Smooth muscle cell of the brain vasculature (primary cell): Measurements from ENCODE around the gene PLAAT3.
A peak's percentile ranks its signal among the peaks of the same experiment; 100 is the strongest.
"Not testable (repeated sequence)": the region's sequence is repeated elsewhere in the genome, so short reads cannot be mapped to it uniquely, and the experiment has no call there.

ENCODE experiments used
- DNase-seq: peaks from one replicate; pipeline ENCODE4 v3.0.0-alpha.2; 2012; ENCODE audit warnings: low read depth, low spot score

PLAAT3 gene

GRCh38 chr11:63537293-63538101, 76.7 kb downstream of the PLAAT3 start:
- DNase-seq = peak; percentile 90

GRCh38 chr11:63536669-63537292, 77.5 kb downstream of the PLAAT3 start, which contains the start of gene PLAAT4:
PLAAT4 (plus strand) TSS chr11:63536808; CDS start chr11:63536869, 61 bp downstream.
- peak; percentile 51 for DNase-seq

GRCh38 chr11:63535734-63536133, 78.5 kb downstream of the PLAAT3 start:
- DNase-seq = no peak

GRCh38 chr11:63534895-63535461, 79.3 kb downstream of the PLAAT3 start:
- no peak for DNase-seq

GRCh38 chr11:63534076-63534475, 80.2 kb downstream of the PLAAT3 start:
- no peak for DNase-seq

- no peak for DNase-seq
Measured at GRCh38 chr11:63532799-63533475, 81.3 kb downstream of the PLAAT3 start.

DNA sequence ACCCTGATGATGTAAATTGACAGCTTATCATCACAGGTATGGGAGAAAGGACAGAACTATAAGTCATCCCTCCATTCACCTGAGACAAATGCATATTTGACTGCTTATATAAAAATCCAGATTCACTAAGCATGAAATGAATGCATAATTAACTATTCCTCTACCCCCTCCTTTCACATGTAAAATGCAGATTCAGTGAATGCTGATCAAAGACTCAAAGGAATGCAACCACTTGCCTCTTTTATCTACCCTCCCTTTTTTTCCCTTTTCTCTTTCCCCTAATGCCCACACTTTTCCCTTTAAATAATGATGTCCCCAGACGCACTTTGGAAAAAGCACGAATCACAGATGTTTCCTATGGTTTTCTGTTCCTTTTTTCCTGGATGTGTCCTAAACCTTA, 82.1 kb downstream of the PLAAT3 start:
- no peak for DNase-seq

DNA sequence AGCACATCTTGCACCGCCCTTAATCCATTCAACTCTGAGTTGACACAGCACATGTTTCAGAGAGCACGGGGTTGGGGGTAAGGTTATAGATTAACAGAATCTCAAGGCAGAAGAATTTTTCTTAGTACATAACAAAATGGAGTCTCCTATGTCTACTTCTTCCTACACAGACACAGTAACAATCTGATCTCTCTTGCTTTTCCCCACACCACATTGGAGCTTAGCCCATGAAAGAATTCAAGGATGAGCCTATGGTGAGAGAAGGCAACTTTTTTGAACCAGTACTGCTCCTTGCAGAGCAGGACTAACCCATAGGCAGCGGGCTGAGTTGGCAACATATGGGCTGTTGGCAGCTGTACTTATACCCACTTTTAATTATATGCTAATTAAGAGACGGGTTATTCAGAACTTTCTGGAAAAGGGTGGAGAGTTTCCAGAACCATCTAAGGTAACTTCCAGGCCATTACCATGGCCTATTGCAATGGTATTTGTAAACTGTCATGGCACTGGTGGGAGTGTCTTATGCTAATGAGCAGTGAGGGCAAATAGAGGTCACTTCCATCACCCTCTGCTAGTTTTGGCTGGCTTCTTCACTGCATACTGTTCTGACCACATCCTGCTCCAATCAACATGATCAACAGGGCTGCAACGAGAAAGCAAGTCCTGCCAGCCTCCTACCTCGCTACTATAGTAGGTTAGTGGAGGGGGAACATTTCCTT, 83.0 kb downstream of the PLAAT3 start:
- peak; percentile 57 for DNase-seq

DNA sequence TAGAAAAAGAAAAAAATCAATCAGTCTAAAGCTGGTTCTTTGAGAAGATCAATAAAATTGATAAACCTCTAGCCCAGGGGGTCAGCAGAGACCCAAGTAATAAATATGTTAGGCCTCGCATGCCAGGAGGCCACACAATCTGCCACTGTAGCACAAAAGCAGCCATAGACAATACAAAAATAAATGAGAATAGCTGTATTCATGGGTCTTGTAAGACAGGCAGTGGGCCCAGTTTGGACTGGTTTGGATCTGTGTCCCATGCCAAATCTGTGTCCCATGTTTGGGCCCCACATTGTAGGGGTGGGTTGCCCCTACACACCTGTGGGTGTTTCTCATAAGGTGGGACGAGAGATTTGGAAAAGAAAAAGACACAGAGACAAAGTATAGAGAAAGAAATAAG, 84.2 kb downstream of the PLAAT3 start:
- DNase-seq = no peak

- DNase-seq = not testable (repeated sequence)
Measured at GRCh38 chr11:63529373-63529772, 84.9 kb downstream of the PLAAT3 start.

DNA sequence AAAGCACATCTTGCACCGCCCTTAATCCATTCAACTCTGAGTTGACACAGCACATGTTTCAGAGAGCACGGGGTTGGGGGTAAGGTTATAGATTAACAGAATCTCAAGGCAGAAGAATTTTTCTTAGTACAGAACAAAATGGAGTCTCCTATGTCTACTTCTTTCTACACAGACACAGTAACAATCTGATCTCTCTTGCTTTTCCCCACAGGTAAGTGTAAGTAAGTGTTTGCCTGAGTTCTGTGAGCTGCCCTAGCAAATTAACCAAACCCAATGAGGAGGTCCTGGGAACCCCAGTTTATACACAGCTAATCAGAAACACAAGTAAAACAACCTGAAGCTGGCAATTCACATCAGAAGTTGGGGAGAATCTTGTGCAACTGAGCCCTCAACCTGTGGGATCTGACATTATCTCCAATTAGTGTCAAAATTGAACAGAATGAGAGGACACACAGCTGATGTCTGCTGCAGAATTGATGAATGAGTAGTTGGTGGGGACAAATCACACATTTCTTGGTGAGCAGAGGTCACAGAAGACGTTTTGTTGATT, 85.4 kb downstream of the PLAAT3 start:
- not testable (repeated sequence) for DNase-seq

- DNase-seq = not testable (repeated sequence)
Measured at GRCh38 chr11:63528156-63528555, 86.1 kb downstream of the PLAAT3 start.

GRCh38 chr11:63527667-63528066, 86.6 kb downstream of the PLAAT3 start:
- no peak for DNase-seq
